IPS-20b (cell line): ENCODE data around the gene LSMEM2.

Source experiments
- H3K27ac ChIP-seq: one replicate; pipeline ENCODE4 v1.5.1; 2013; ENCODE audit warnings: low read length
- H3K27me3 ChIP-seq: 2 replicates; pipeline ENCODE4 v1.6.1; 2013; ENCODE audit warnings: mild to moderate bottlenecking, low read length, inconsistent platforms; ENCODE audit not compliant: insufficient read depth
- H3K36me3 ChIP-seq: 2 replicates; pipeline ENCODE4 v1.6.1; 2013; ENCODE audit warnings: low read depth, mild to moderate bottlenecking, inconsistent platforms, low read length, moderate library complexity; ENCODE audit not compliant: insufficient read depth
- H3K4me1 ChIP-seq: 2 replicates; pipeline ENCODE4 v1.6.1; 2013; ENCODE audit warnings: mild to moderate bottlenecking, control low read depth, inconsistent platforms, low read length, moderate library complexity; ENCODE audit not compliant: insufficient read depth
- H3K4me3 ChIP-seq: 2 replicates; pipeline ENCODE4 v1.5.1; 2013; ENCODE audit warnings: mild to moderate bottlenecking, low read length, inconsistent platforms
- H3K9ac ChIP-seq: 2 replicates; pipeline ENCODE4 v1.6.1; 2013; ENCODE audit warnings: low read depth, mild to moderate bottlenecking, inconsistent platforms, low read length, moderate library complexity
- H3K9me3 ChIP-seq: 2 replicates; pipeline ENCODE4 v1.6.1; 2013; ENCODE audit warnings: mild to moderate bottlenecking, low read depth, low read length, inconsistent platforms; ENCODE audit not compliant: insufficient read depth

Gene LSMEM2

GRCh38 chr3:50322386-50323091 lies 43.7 kb downstream of the LSMEM2 start, which contains the start of gene HYAL2:
Gene HYAL2 (minus strand): TSS chr3:50322745. CDS start chr3:50320489, 2,256 bp downstream.
- Histone ChIP-seq H3K27me3 (no peaks in the 10 kb centered on the region), H3K9ac (peak within 1 kb of the TSS; percentile 99), H3K27ac (peak within 1 kb of the TSS; percentile 91), H3K4me3 (peak within 1 kb of the TSS; percentile 100), H3K9me3 (no peaks in the 10 kb centered on the region), H3K36me3 (peaks cover 41% of the 10 kb centered on the region), H3K4me1 (peaks cover 7% of the 10 kb centered on the region; the same call in 1 of the 2 replicates)

- Histone ChIP-seq H3K27ac (no peak overlapping the region), H3K9me3 (no peaks in the 10 kb centered on the region), H3K27me3 (no peaks in the 10 kb centered on the region), H3K9ac (peak overlapping the region; percentile 99; the same call in 1 of the 2 replicates), H3K4me1 (peaks cover 7% of the 10 kb centered on the region; the same call in 1 of the 2 replicates), H3K4me3 (peak overlapping the region; percentile 100; the same call in 1 of the 2 replicates), H3K36me3 (peaks cover 35% of the 10 kb centered on the region)
Observed at GRCh38 chr3:50323092-50323600, 44.3 kb downstream of the LSMEM2 start.

- no peaks in the 10 kb centered on the region for H3K27me3 ChIP-seq
- no peak overlapping the region for H3K4me3 ChIP-seq
- H3K9ac ChIP-seq = no peak overlapping the region; the same call in 1 of the 2 replicates
- peaks cover 29% of the 10 kb centered on the region for H3K36me3 ChIP-seq
- H3K9me3 ChIP-seq = no peaks in the 10 kb centered on the region
- no peak overlapping the region for H3K27ac ChIP-seq
- peaks cover 7% of the 10 kb centered on the region; the same call in 1 of the 2 replicates for H3K4me1 ChIP-seq
Observed at GRCh38 chr3:50323614-50324199, 44.8 kb downstream of the LSMEM2 start.

GRCh38 chr3:50324351-50325112 lies 45.6 kb downstream of the LSMEM2 start:
- H3K9me3 ChIP-seq = no peaks in the 10 kb centered on the region
- H3K9ac ChIP-seq = no peak overlapping the region
- H3K27ac ChIP-seq = no peak overlapping the region
- peaks cover 25% of the 10 kb centered on the region for H3K36me3 ChIP-seq
- H3K27me3 ChIP-seq = no peaks in the 10 kb centered on the region
- H3K4me1 ChIP-seq = peaks cover 7% of the 10 kb centered on the region; the same call in 1 of the 2 replicates
- H3K4me3 ChIP-seq = no peak overlapping the region

- H3K36me3 ChIP-seq = peaks cover 25% of the 10 kb centered on the region
- H3K4me1 ChIP-seq = peaks cover 7% of the 10 kb centered on the region; the same call in 1 of the 2 replicates
- no peak overlapping the region for H3K27ac ChIP-seq
- H3K9me3 ChIP-seq = no peaks in the 10 kb centered on the region
- no peaks in the 10 kb centered on the region for H3K27me3 ChIP-seq
- H3K4me3 ChIP-seq = no peak overlapping the region
- H3K9ac ChIP-seq = no peak overlapping the region
Observed at GRCh38 chr3:50325113-50325480, 46.2 kb downstream of the LSMEM2 start.

- H3K4me1 ChIP-seq = peaks cover 7% of the 10 kb centered on the region; the same call in 1 of the 2 replicates
- H3K4me3 ChIP-seq = no peak overlapping the region
- H3K27me3 ChIP-seq = no peaks in the 10 kb centered on the region
- no peak overlapping the region for H3K9ac ChIP-seq
- no peaks in the 10 kb centered on the region for H3K9me3 ChIP-seq
- H3K36me3 ChIP-seq = peaks cover 30% of the 10 kb centered on the region
- H3K27ac ChIP-seq = no peak overlapping the region
Observed at GRCh38 chr3:50325497-50326181, 46.8 kb downstream of the LSMEM2 start.

GRCh38 chr3:50326182-50326541 lies 47.3 kb downstream of the LSMEM2 start:
- H3K27ac ChIP-seq = no peak overlapping the region
- no peaks in the 10 kb centered on the region for H3K27me3 ChIP-seq
- H3K4me1 ChIP-seq = peaks cover 7% of the 10 kb centered on the region; the same call in 1 of the 2 replicates
- H3K9ac ChIP-seq = no peak overlapping the region
- peaks cover 36% of the 10 kb centered on the region for H3K36me3 ChIP-seq
- H3K9me3 ChIP-seq = no peaks in the 10 kb centered on the region
- H3K4me3 ChIP-seq = no peak overlapping the region

GRCh38 chr3:50327129-50327528 lies 48.2 kb downstream of the LSMEM2 start:
- no peak overlapping the region for H3K27ac ChIP-seq
- H3K9ac ChIP-seq = peak overlapping the region; percentile 87
- H3K9me3 ChIP-seq = no peaks in the 10 kb centered on the region
- no peaks in the 10 kb centered on the region for H3K27me3 ChIP-seq
- peaks cover 7% of the 10 kb centered on the region; the same call in 1 of the 2 replicates for H3K4me1 ChIP-seq
- H3K36me3 ChIP-seq = peaks cover 45% of the 10 kb centered on the region
- peak overlapping the region; percentile 90 for H3K4me3 ChIP-seq

- Histone ChIP-seq H3K36me3 (peaks cover 50% of the 10 kb centered on the region), H3K4me3 (peak within 1 kb of the TSS; percentile 90)
Observed at GRCh38 chr3:50327943-50328691, 49.2 kb downstream of the LSMEM2 start, which contains the start of gene TUSC2. Gene TUSC2 (minus strand): TSS chr3:50328223. CDS start chr3:50328099, 124 bp downstream.

GRCh38 chr3:50330330-50330729 lies 51.4 kb downstream of the LSMEM2 start:
- Histone ChIP-seq H3K36me3 (peaks cover 56% of the 10 kb centered on the region), H3K9ac (no peak overlapping the region)

More at GRCh38 chr3:50327943-50328691, 49.2 kb downstream of the LSMEM2 start, which contains the start of gene TUSC2:
- Histone ChIP-seq H3K27ac (no peak within 1 kb of the TSS), H3K9me3 (no peaks in the 10 kb centered on the region), H3K4me1 (peaks cover 4% of the 10 kb centered on the region; the same call in 1 of the 2 replicates), H3K9ac (peak within 1 kb of the TSS; percentile 87), H3K27me3 (no peaks in the 10 kb centered on the region)

More at GRCh38 chr3:50330330-50330729, 51.4 kb downstream of the LSMEM2 start:
- H3K4me1 ChIP-seq = no peaks in the 10 kb centered on the region; the same call in 1 of the 2 replicates
- no peak overlapping the region for H3K27ac ChIP-seq
- H3K4me3 ChIP-seq = no peak overlapping the region
- no peaks in the 10 kb centered on the region for H3K9me3 ChIP-seq
- no peaks in the 10 kb centered on the region for H3K27me3 ChIP-seq
